ENCODE results near the gene ZMIZ1.
A peak's percentile ranks its signal among the peaks of the same experiment; 100 is the strongest.

The ZMIZ1 gene

DNA sequence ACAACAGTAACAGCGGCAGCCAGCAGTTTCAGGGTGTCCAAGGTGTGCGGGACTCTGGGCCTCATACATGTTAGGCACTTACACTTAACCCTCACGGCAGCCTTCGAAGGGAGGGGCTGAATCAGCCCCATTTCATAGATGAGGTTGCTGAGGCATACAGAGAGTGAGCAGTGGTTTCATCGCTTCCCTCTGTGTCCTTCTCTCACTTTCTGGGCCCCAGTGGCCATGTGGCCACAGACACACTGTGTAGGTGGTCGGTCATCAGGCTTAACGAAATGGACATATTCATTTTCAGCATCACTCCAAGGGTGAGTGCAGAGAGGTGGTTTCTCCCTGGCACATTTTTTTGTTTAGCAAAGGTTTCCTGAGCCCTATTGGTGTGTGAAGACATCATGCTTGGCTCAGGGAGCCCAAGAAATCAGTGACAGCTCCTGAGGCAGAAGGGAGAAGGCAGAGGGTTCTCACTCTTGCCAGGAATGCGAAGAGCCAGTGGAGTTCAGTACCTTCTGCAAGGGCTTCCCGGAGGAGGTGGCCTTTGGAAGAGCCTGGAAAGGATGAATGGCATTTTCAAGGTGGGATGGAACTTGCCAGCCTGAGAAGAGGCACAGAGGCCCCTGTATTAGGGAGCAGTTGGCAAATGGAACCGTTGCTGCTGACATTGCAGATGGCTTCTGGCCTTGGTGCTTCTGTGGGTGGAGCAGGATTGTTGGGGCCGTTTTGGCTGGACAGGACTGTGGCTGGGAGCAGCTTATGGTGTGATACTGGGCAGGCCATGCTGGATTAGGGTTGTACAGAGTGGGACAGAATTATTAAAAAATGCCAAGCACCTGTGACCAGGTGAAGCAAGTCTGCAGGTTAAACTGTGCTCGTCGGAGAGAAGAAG, 216.8 kb downstream of the ZMIZ1 start:
- FAIRE-seq (peak; percentile 99), DNase-seq (ENCODE audit: extremely low spot score, insufficient read length, low read depth) (peak; percentile 74)

- FAIRE-seq = no peak
- DNase-seq (ENCODE audit: extremely low spot score, insufficient read length, low read depth) = peak; percentile 89
Observed at GRCh38 chr10:79286318-79286951, 217.7 kb downstream of the ZMIZ1 start.

- FAIRE-seq (no peak), DNase-seq (ENCODE audit: extremely low spot score, insufficient read length, low read depth) (no peak)
Observed at GRCh38 chr10:79287973-79288723, 219.4 kb downstream of the ZMIZ1 start.

DNA sequence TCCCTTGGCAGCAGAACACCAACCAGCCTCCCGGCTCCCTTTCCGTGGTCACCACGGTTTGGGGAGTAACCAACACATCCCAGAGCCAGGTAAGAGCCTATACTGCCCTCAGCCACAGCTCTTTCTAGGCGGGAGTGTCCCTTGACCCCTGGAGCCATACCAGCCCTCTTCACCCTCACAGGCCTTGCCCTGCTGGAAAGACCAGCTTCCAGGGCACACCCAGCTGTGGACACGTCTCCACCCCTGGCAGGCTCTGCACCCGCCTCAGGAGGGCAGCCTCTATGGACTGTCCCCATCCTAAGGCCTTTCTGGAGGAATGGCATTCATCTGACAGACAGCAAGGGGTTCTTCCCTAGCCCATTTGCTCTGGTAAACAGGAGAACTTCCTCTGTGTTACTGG, 221.0 kb downstream of the ZMIZ1 start:
- DNase-seq (ENCODE audit: extremely low spot score, insufficient read length, low read depth) (no peak), FAIRE-seq (no peak)

DNA sequence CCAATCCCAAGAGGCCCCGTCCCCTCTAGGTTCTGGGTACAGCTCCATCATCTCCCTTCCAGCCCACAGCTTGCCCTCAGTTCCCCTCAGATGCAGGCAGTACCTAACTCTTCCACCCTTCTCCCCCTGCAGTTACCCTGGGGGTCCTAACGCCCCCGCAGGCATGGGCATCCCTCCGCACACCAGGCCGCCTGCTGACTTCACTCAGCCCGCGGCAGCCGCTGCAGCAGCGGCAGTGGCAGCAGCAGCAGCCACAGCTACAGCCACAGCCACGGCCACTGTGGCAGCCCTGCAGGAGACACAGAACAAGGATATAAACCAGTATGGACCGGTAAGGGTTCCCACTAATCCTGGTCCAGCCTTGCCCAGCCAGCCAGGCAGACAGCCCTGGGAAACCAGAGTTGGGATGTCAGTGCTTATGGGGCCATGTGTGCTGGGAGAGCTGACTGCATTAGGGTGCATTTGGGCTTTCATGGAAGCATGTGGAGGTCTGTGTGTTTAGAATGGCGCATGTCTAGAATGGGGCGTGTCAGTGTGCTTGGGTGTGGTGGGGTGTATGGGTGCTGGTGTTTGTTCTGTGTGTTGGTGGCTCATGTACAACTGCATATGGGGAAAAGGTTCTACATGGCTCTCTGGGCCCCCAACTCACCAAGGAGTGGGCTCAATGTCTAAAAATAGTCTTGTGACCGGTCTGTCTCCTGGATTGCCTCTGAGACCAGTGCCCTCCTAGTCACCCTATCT, 223.4 kb downstream of the ZMIZ1 start:
- no peak for DNase-seq (ENCODE audit: extremely low spot score, insufficient read length, low read depth)
- no peak for FAIRE-seq

DNA sequence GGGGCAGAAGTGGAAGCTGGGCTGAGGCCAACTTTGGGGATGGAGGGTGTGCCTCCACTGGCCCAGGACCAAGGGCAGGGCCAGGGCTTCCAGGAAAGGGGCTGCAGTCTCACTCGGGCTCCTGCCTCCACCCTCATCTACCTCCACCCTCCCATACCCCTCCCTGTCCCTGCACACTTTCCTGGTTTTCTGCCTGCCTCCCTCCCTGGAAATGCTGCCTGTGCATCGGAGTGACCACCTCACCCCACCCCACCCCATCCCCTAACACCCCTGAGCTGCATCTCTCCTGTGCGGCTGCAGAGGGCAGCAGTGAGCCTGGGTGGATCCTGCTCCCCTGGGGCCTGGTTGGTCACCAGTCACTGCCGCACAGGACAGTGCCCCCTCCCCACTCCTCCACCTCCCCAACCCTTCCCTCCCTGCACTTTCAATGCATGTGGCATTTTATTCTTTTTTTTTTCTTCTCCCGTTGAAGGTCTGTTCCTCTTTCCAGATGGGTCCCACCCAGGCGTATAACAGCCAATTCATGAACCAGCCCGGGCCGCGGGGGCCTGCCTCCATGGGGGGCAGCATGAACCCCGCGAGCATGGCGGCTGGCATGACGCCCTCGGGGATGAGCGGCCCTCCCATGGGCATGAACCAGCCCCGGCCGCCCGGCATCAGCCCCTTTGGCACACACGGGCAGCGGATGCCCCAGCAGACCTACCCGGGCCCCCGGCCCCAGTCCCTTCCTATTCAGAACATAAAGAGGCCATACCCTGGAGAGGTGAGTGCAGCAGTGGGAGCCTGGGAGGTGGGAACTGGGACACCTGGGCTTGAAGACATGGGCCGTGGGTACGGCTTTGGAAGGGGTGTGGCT, 224.4 kb downstream of the ZMIZ1 start:
- DNase-seq (ENCODE audit: extremely low spot score, insufficient read length, low read depth) (no peak), FAIRE-seq (peak; percentile 59)

DNA sequence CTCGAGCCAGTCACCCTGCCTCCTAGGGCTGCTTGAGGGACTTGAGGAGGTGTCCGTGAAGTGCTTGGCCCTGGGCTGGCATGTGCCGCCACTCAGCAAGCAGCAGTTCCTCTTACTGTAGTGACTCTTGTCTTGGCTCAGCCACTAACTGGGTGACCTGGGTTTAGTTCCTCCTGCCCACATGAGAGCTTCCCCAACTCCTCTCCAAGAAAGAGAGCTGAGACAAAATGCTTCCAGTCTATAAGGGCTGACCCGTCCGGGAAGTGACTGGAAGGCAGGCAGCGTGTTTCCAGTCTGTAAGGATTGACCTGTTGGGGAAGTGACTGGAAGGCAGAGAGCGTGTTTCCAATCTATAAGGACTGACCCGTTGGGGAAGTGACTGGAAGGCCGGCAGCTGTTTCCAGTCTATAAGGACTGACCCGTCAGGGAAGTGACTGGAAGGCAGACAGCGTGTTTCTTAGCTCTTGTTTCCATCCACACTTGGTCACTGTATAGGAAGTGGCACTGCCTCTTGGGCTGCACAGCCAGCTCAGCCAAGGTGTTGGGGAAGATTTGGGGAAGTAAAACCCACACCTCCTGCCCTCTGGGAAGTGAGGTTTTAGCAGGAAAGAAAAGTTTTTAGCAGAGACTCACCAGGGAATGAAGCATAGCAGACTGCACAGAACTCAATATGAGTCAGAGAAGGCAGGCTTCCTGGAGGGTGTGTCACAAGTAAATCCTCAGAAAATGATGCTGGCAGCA, 225.2 kb downstream of the ZMIZ1 start:
- no peak for DNase-seq (ENCODE audit: extremely low spot score, insufficient read length, low read depth)
- peak; percentile 64 for FAIRE-seq

GRCh38 chr10:79295563-79295962, 226.8 kb downstream of the ZMIZ1 start:
- no peak for FAIRE-seq
- DNase-seq (ENCODE audit: extremely low spot score, insufficient read length, low read depth) = no peak

DNA sequence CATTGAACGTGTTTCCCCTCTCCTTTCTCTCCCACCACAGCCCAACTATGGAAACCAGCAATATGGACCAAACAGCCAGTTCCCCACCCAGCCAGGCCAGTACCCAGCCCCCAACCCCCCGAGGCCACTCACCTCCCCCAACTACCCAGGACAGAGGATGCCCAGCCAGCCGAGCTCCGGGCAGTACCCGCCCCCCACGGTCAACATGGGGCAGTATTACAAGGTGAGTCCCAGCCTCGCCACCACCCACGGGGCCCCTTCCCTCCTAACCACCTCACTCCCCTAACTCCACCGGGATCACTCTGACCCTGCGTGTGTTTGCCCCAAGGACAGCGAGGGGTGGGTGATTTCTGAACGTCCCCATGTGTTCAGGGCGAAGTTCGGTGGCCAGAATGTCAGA, 227.7 kb downstream of the ZMIZ1 start:
- DNase-seq (ENCODE audit: extremely low spot score, insufficient read length, low read depth) (no peak), FAIRE-seq (no peak)

DNA sequence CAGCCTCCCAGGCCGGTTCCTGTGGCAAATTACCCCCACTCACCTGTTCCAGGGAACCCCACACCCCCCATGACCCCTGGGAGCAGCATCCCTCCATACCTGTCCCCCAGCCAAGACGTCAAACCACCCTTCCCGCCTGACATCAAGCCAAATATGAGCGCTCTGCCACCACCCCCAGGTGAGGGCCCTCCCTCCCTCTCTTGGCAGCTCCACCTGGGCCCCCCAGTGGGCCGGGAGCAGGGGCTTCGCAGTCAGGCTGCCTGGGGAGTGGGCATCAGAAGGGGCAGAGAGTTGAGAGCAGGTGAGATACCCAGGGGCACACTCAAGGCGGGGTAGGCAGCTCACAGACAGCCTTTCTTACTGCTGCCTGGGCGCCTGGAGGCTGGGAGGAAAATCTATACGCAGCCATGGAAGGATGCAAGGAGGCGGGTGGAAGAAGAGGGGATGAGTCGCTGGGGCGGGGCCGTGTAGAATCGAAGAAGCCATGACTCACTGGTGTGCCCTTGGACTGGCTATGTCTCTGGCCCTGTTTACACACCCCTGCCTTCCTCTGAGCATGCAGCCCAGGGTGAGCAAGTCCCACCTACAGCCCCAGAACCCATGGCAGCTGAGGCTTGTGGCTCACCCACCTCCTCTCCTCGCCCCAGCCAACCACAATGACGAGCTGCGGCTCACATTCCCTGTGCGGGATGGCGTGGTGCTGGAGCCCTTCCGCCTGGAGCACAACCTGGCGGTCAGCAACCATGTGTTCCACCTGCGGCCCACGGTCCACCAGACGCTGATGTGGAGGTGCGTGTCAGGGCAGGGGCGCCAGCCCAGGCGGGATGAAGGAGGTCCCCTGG, 229.9 kb downstream of the ZMIZ1 start:
- DNase-seq (ENCODE audit: extremely low spot score, insufficient read length, low read depth) (no peak), FAIRE-seq (no peak)

DNA sequence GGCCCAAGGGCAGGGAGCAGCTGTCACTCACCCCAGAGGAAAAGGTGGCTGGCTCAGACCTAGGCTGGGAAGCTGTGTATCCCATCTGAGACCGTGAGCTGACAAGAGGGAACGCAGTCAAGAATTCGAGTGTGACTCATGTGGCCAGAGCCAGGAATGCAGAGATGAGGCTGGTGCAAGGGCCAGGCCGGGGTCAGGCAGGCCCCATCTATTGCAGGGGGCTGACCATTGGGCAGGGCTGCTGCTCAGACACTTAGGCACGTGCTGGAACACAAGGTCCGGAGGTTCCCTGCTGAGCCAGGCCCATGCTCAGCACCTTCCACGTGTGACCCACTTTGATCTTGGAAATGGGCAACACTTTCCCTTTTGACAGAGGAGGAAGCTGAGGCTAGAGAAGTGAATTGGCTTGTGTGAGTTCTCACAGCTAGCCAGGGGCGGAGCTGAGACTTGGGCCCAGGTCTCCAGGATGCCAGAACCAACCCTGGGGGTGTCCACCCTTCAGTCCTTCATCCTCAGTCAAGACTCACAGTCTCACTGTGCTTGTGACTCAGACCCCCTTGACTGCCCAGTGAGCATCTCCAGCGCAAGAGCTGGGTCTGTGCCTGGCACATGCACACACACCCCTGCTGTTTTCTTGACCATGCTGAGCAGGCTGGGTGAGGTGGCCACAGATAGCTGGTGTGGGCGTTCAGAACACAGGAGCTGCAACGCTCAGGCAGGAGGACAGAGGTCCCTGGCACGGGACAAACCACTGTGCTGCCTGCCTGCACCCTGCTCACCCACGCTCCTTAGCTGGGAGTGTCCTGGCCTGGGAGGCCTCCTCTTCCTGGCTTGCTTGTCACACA, 230.9 kb downstream of the ZMIZ1 start:
- FAIRE-seq = no peak
- DNase-seq (ENCODE audit: extremely low spot score, insufficient read length, low read depth) = no peak

DNA sequence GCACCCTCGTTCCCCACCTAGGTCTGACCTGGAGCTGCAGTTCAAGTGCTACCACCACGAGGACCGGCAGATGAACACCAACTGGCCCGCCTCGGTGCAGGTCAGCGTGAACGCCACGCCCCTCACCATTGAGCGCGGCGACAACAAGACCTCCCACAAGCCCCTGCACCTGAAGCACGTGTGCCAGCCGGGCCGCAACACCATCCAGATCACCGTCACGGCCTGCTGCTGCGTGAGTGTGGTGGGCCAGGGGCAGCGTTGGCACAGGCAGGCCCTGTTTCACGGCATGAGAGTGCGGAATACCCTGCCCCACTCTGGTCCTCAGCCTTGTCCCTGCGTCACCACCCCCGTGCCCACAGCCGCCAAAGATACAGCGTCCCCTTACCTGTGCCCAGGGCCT, 231.9 kb downstream of the ZMIZ1 start:
- DNase-seq (ENCODE audit: extremely low spot score, insufficient read length, low read depth) = no peak
- FAIRE-seq = no peak

DNA sequence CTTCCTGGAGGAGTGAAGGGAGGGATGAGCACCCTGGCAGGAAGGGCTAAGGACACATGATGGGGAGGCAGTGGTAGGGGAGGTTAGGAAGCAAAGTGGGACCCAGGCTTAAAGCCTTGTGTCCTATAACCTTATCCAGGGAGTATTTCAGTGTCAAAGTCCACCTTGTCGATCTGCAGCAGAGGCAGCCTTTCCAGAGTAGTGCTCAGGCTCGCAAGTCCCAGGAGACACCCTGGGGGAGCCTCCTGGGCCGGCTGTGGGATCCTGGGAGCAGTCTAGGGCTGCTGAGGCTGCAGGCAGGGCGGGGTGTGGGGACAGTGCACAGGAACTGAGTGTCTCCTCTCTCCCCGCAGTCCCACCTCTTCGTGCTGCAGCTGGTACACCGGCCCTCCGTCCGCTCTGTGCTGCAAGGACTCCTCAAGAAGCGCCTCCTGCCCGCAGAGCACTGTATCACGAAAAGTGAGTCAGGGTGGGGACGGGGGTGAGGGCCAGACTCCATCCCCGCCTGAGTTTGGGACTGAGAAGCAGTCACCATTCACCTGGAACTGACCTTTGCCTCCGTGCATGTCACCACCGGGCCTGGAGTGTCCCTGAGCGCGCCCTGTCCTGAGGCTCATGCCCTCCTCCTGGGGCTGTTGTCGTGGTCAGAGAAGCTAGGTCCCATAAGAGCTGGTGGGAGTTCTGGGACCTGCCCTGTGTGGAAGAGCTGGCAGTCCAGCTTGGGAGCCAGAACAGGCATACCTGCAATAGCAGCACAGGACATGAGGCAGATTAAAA, 233.2 kb downstream of the ZMIZ1 start:
- FAIRE-seq = no peak
- DNase-seq (ENCODE audit: extremely low spot score, insufficient read length, low read depth) = no peak

GRCh38 chr10:79303631-79304478, 235.1 kb downstream of the ZMIZ1 start:
- FAIRE-seq (no peak), DNase-seq (ENCODE audit: extremely low spot score, insufficient read length, low read depth) (no peak)

GRCh38 chr10:79304479-79305087, 235.8 kb downstream of the ZMIZ1 start:
- DNase-seq (ENCODE audit: extremely low spot score, insufficient read length, low read depth) (no peak), FAIRE-seq (no peak)
